Thoracic aorta (tissue), 2 donors: Measurements from ENCODE around the gene RRBP1. TPM values are rescaled to one million over a fixed set of nuclear protein-coding genes. Genes with fewer than 3 reads are reported as not detected.

ENCODE experiments used
- ATAC-seq: fragments of 150-250 bp; one replicate; pipeline ENCODE4 v1.8.0; 2017; ENCODE audit warnings: low read depth; ENCODE audit not compliant: insufficient number of reproducible peaks, low FRiP score
- DNase-seq: peaks from one replicate; pipeline ENCODE4 v3.0.0-alpha.2; 2020; ENCODE audit warnings: low spot score
- H3K27ac ChIP-seq, 2 donors: fragments of 200-600 bp; sonication (generic); 1 replicate in 1 of 2; 2 replicates in 1 of 2; pipeline ENCODE4 v1.5.1; 2016; ENCODE audit warnings: mild to moderate bottlenecking in 2 of 2, moderate library complexity in 2 of 2
- H3K27me3 ChIP-seq: fragments of 200-600 bp; sonication (generic); replicated peaks from 2 replicates; pipeline ENCODE4 v1.6.0; 2016; ENCODE audit warnings: mild to moderate bottlenecking; ENCODE audit not compliant: insufficient read depth
- H3K36me3 ChIP-seq: fragments of 200-600 bp; sonication (generic); one replicate; pipeline ENCODE4 v1.5.1; 2016
- H3K4me1 ChIP-seq, 2 donors: fragments of 200-600 bp; sonication (generic); 1 replicate in 1 of 2; 2 replicates in 1 of 2; pipeline versions ENCODE4 v1.5.1 to v1.6.0; 2016; ENCODE audit warnings: low read depth in 2 of 2, mild to moderate bottlenecking in 1 of 2; ENCODE audit not compliant: control insufficient read depth in 1 of 2
- H3K4me3 ChIP-seq: fragments of 200-600 bp; sonication (generic); 2 replicates; pipeline ENCODE4 v1.5.1; 2016; ENCODE audit warnings: mild to moderate bottlenecking
- H3K9me3 ChIP-seq: fragments of 200-600 bp; sonication (generic); 2 replicates; pipeline ENCODE4 v1.5.1; 2016
- CTCF ChIP-seq: fragments of 200-600 bp; sonication (generic); IDR thresholded peaks from one replicate; pipeline ENCODE4 v1.5.1; 2019; ENCODE audit warnings: antibody characterized with exemption
- total RNA-seq, 2 donors: library from RNA; depleted of rRNA; stranded (reverse); fragments of >200 nt; gene quantifications; one replicate each; pipeline versions ENCODE4 v1.1.0 to v1.2.3, GENCODE V29; 2016

RRBP1 gene
- total RNA-seq, 2 donors from 2014 or later, result 113 to 163 TPM

DNA sequence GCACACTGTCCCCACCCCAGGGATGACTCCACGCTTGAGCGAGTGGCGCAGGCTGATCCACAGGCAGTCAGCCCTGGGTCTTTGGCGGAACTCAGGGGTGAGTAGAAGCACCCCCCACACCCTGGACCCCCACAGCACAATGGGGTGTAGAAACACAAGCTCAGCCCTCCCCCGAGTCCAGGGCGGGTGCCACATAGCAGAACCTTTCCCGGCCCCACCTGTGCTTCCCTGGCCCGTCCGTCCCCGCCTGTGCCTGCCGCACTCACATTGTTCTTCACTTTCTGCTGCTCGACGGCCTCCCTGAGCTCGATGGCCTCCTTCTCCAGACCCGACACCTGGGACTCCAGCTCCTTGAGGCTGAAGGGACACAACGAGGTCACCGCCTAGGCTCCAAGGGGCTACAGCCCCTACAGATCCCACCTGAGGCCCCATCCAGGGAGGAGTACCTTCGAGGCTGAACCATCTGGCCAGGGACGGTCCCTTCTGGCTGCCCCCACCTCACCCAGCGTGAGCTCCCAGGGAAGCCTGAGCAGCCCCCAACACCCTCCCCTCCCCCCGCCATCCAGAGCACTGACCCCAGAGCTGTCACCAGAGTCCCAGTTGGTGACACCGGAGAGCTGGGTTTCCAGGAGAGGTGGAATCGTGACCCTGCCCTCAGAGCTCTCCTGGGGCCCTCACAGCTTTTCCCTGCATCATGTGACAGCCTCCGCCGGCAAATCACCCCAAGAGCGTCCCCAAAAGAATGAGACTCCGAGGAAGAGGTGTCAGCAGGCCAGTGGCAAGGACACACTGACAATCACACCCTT, 56.6 kb downstream of the RRBP1 start:
- Histone ChIP-seq H3K4me3 (no peak overlapping the region), H3K27ac (peak overlapping the region in 1 of 2 donors; percentile 22), H3K9me3 (no peaks in the 10 kb centered on the region), H3K36me3 (peaks cover 39% of the 10 kb centered on the region), H3K4me1 (no peaks in the 10 kb centered on the region), H3K27me3 (no peaks in the 10 kb centered on the region)
- DNase-seq, result no peak
- TF ChIP-seq CTCF, result no peak
- ATAC-seq, result no peak

- ATAC-seq (no peak), DNase-seq (no peak)
- H3K36me3 ChIP-seq, result peaks cover 47% of the 10 kb centered on the region
- H3K27ac ChIP-seq, result no peak overlapping the region
- H3K9me3 ChIP-seq, result no peaks in the 10 kb centered on the region
- no peaks in the 10 kb centered on the region for H3K27me3 ChIP-seq
- no peaks in the 10 kb centered on the region for H3K4me1 ChIP-seq
- TF ChIP-seq CTCF, result no peak
- H3K4me3 ChIP-seq, result no peak overlapping the region
Measured at GRCh38 chr20:17624551-17625245, 57.3 kb downstream of the RRBP1 start.

- no peak overlapping the region for H3K4me3 ChIP-seq
- H3K36me3 ChIP-seq, result peaks cover 52% of the 10 kb centered on the region
- H3K4me1 ChIP-seq, result no peaks in the 10 kb centered on the region
- no peak overlapping the region for H3K27ac ChIP-seq
- no peaks in the 10 kb centered on the region for H3K27me3 ChIP-seq
- no peaks in the 10 kb centered on the region for H3K9me3 ChIP-seq
- DNase-seq, result no peak
- ATAC-seq, result no peak
- TF ChIP-seq CTCF, result no peak
Measured at GRCh38 chr20:17624070-17624469, 58.0 kb downstream of the RRBP1 start.

DNA sequence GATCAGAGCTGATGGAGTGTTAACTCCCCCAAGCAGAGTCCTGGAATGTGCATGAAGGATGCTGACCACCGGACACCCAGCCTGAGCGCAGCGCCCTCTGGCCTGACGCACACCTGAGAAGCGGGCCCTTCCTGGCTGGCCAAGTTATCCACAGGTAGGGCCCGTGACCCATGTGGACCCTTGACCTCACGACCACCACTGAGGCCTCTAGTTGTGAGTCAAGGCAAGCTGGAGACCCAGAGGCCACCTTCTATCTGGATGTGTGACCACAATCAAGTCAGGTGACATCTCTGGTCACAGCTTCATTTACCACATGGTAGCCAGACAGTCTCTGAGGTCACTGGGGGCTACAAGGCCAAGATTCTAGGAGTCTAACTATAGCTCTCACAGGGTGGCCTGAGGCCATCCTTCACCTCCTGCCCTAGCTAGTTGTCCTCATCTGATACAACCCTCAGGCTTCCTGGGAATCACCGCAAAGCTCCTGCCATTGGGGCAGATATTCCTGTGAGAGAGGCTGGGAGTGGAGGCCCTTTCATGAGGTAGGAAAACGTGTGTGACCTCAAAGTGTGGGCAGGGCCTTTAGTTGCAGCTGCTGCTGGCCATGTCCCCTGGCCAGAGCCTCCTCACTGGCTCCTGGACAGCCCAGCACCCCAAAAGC, 59.1 kb downstream of the RRBP1 start:
- TF ChIP-seq CTCF, result no peak
- Histone ChIP-seq H3K4me1 (peaks cover 0 to under 1% of the 10 kb centered on the region in 2 donors), H3K4me3 (no peak overlapping the region), H3K27ac (no peak overlapping the region), H3K9me3 (no peaks in the 10 kb centered on the region), H3K36me3 (peaks cover 58% of the 10 kb centered on the region), H3K27me3 (no peaks in the 10 kb centered on the region)
- DNase-seq (no peak), ATAC-seq (no peak)
